Spleen (tissue), 11 donors: ENCODE measurements around the gene RNASE9. TPM values are rescaled to one million over a fixed set of nuclear protein-coding genes. Genes with fewer than 3 reads are reported as not detected.
A peak's percentile ranks its signal among the peaks of the same experiment; 100 is the strongest.

Experiments
- DNase-seq: peaks from one replicate; pipeline ENCODE4 v3.0.0-alpha.2; 2020
- H3K27ac ChIP-seq, 8 donors: fragments of 200-600 bp; sonication (generic) in 7 of 8; 1 replicate in 4 of 8; 2 replicates in 4 of 8; pipeline versions ENCODE4 v1.5.0 to v1.8.0; 2016 to 2021; ENCODE audit warnings: inconsistent platforms in 4 of 8, mild to moderate bottlenecking in 4 of 8, moderate library complexity in 1 of 8
- H3K27me3 ChIP-seq, 7 donors: fragments of 200-600 bp; sonication (generic) in 6 of 7; replicated peaks in 1 of 7; 1 replicate in 4 of 7; 2 replicates in 3 of 7; pipeline versions ENCODE4 v1.5.0 to v1.8.0; 2016 to 2021; ENCODE audit warnings: inconsistent platforms in 3 of 7, mild to moderate bottlenecking in 1 of 7
- H3K36me3 ChIP-seq, 6 donors: fragments of 200-600 bp; sonication (generic) in 5 of 6; 1 replicate in 4 of 6; 2 replicates in 2 of 6; pipeline versions ENCODE4 v1.5.0 to v1.8.0; 2016 to 2021; ENCODE audit warnings: inconsistent platforms in 2 of 6
- H3K4me1 ChIP-seq, 6 donors: fragments of 200-600 bp; sonication (generic) in 5 of 6; 1 replicate in 3 of 6; 2 replicates in 3 of 6; pipeline versions ENCODE4 v1.5.0 to v1.8.0; 2016 to 2021; ENCODE audit warnings: inconsistent platforms in 3 of 6
- H3K4me3 ChIP-seq, 8 donors: fragments of 200-600 bp; sonication (generic) in 7 of 8; 1 replicate in 4 of 8; 2 replicates in 4 of 8; pipeline versions ENCODE4 v1.5.0 to v1.8.0; 2016 to 2021; ENCODE audit warnings: inconsistent platforms in 4 of 8, mild to moderate bottlenecking in 4 of 8, moderate library complexity in 2 of 8
- H3K9me3 ChIP-seq, 8 donors: fragments of 200-600 bp; sonication (generic) in 7 of 8; 1 replicate in 4 of 8; 2 replicates in 4 of 8; pipeline versions ENCODE4 v1.5.0 to v1.8.0; 2016 to 2021; ENCODE audit warnings: inconsistent platforms in 4 of 8
- CTCF ChIP-seq, 11 experiments: fragments of 200-600 bp in 7 of 11; fragments of 450-650 bp in 4 of 11; sonication (generic) in 4 of 11; IDR thresholded peaks in 8 of 11; conservative IDR thresholded peaks in 3 of 11; 1 replicate in 7 of 11; 2 replicates in 4 of 11; pipeline versions ENCODE4 v1.4.0 to v1.8.0; 2016 to 2021; ENCODE audit warnings: antibody characterized with exemption in 11 of 11, inconsistent platforms in 4 of 11, mild to moderate bottlenecking in 1 of 11
- POLR2A ChIP-seq, 3 donors: fragments of 450-650 bp; IDR thresholded peaks; one replicate each; pipeline ENCODE4 v1.5.1; 2017; ENCODE audit warnings: antibody characterized with exemption in 3 of 3, mild to moderate bottlenecking in 1 of 3
- POLR2AphosphoS5 ChIP-seq, 3 donors: sonication (generic); formaldehyde crosslinking; IDR thresholded peaks; one replicate each; pipeline ENCODE4 v1.5.1; 2017; ENCODE audit warnings: antibody characterized with exemption in 3 of 3
- WGBS, 5 donors: extraction: QIAGEN DNeasy Blood & Tissue Kit in 3 of 5; methylation state at CpG; one replicate each; pipeline versions ENCODE4 v1.1.5 to v1.1.7; 2013 to 2018; 5-methylcytosine and 5-hydroxymethylcytosine counted together
- intact Hi-C: fragments of 100-400 bp; cut with DNase I; formaldehyde crosslinking; loops from one replicate; pipeline ENCODE4 v1.15.0; 2023; ENCODE audit warnings: low total_unique reads
- polyA plus RNA-seq, 3 donors: library from polyadenylated mRNA; stranded (reverse); fragments of 200-250 nt; gene quantifications; one replicate each; pipeline ENCODE4 v1.2.1, GENCODE V29; 2013
- total RNA-seq, 7 donors: library from RNA; depleted of rRNA in 3 of 7; stranded (reverse); fragments of >200 nt in 3 of 7; fragmentation: NEBNext Ultra II Directional in 4 of 7; extraction: Animal tissue kit (Norgen Biotek cat#: 25700) in 4 of 7; gene quantifications; one replicate each; pipeline versions ENCODE4 v1.1.0 to v1.2.1, GENCODE V29; 2016 to 2021
- donor health status: healthy with polysubstance abuse.
- donor health status: DM: no; HTN: no; CAD: no; lungs with moderate emphysema.
- donor health status: DM: no; HTN: no; CAD: no.
- donor health status: Bipolar disorder and iron deficiency.
- donor health status: healthy.
- donor health status: DM: no; HTN: no; CAD: no.
- donor health status: DM: yes; HTN: yes; CAD: no.

RNASE9 gene
- total and polyA plus RNA-seq, 10 donors, result not detected

- Histone ChIP-seq H3K27ac (no peak overlapping the region), H3K9me3 (no peaks in the 10 kb centered on the region), H3K36me3 (no peaks in the 10 kb centered on the region), H3K4me1 (no peaks in the 10 kb centered on the region), H3K27me3 (no peaks in the 10 kb centered on the region), H3K4me3 (no peak overlapping the region)
- no peak for DNase-seq
- intact Hi-C loops, result no loop called here
- TF ChIP-seq CTCF (IDR thresholded peaks at IDR 0.05 in 8 of 11, conservative IDR thresholded peaks at IDR 0.05 in 3 of 11), result no peak
- no peak for TF ChIP-seq POLR2A (IDR thresholded peaks at IDR 0.05)
- no peak for TF ChIP-seq POLR2AphosphoS5 (IDR thresholded peaks at IDR 0.05)
- 58 to 76% (median 68%) methylated on average over 3 of the region's 3 CpGs for WGBS, 5 donors
These were observed 14.0 kb downstream of the RNASE9 start for GRCh38 chr14:20546877-20547276.

- 64 to 80% (median 74%) methylated on average over 4 of the region's 4 CpGs for WGBS, 5 donors
- no peaks in the 10 kb centered on the region for H3K9me3 ChIP-seq
- H3K4me3 ChIP-seq, result no peak overlapping the region
- H3K36me3 ChIP-seq, result no peaks in the 10 kb centered on the region
- DNase-seq, result no peak
- intact Hi-C loops, result loop anchor here (10.0 kb wide), 1 partner anchor 55 kb away; the partner anchor contains the start of gene RNASE12
- H3K4me1 ChIP-seq, result no peaks in the 10 kb centered on the region
- no peaks in the 10 kb centered on the region for H3K27me3 ChIP-seq
- no peak for TF ChIP-seq POLR2A (IDR thresholded peaks at IDR 0.05)
- TF ChIP-seq POLR2AphosphoS5 (IDR thresholded peaks at IDR 0.05), result no peak
- TF ChIP-seq CTCF (IDR thresholded peaks at IDR 0.05 in 8 of 11, conservative IDR thresholded peaks at IDR 0.05 in 3 of 11), result no peak
- H3K27ac ChIP-seq, result no peak overlapping the region
These were observed 20.9 kb downstream of the RNASE9 start for GRCh38 chr14:20539906-20540305.

GRCh38 chr14:20530771-20531571 is 29.9 kb downstream of the RNASE9 start:
- peaks cover 0 to 6% (median 3%) of the 10 kb centered on the region in 6 donors for H3K4me1 ChIP-seq
- no peaks in the 10 kb centered on the region for H3K9me3 ChIP-seq
- no peaks in the 10 kb centered on the region for H3K36me3 ChIP-seq
- peaks cover 0 to 6% (median 0%) of the 10 kb centered on the region in 7 donors for H3K27me3 ChIP-seq
- intact Hi-C loops, result loop anchor here (10.0 kb wide), 1 partner anchor 64 kb away; the partner anchor contains the start of gene RNASE12
- WGBS, 5 donors, result 6 to 11% (median 7%) methylated on average over 8 of the region's 8 CpGs
- H3K27ac ChIP-seq, result no peak overlapping the region
- TF ChIP-seq POLR2A (IDR thresholded peaks at IDR 0.05), result no peak
- peak; percentile 35 to 80 (median 53) for TF ChIP-seq CTCF (IDR thresholded peaks at IDR 0.05 in 8 of 11, conservative IDR thresholded peaks at IDR 0.05 in 3 of 11)
- no peak for TF ChIP-seq POLR2AphosphoS5 (IDR thresholded peaks at IDR 0.05)
- DNase-seq, result peak; percentile 83
- no peak overlapping the region for H3K4me3 ChIP-seq

- H3K27me3 ChIP-seq, result peaks cover 0 to 6% (median 0%) of the 10 kb centered on the region in 7 donors
- H3K4me3 ChIP-seq, result no peak overlapping the region
- H3K27ac ChIP-seq, result no peak overlapping the region
- intact Hi-C loops, result loop anchor here (10.0 kb wide), 1 partner anchor 65 kb away; the partner anchor contains the start of gene RNASE12
- TF ChIP-seq POLR2A (IDR thresholded peaks at IDR 0.05) (no peak), POLR2AphosphoS5 (IDR thresholded peaks at IDR 0.05) (no peak), CTCF (IDR thresholded peaks at IDR 0.05 in 8 of 11, conservative IDR thresholded peaks at IDR 0.05 in 3 of 11) (no peak)
- H3K4me1 ChIP-seq, result peaks cover 0 to 6% (median 3%) of the 10 kb centered on the region in 6 donors
- H3K36me3 ChIP-seq, result no peaks in the 10 kb centered on the region
- WGBS, 5 donors, result 75 to 95% (median 85%) methylated on average over 3 of the region's 3 CpGs
- no peak for DNase-seq
- H3K9me3 ChIP-seq, result no peaks in the 10 kb centered on the region
These were observed 31.0 kb downstream of the RNASE9 start for GRCh38 chr14:20529806-20530205.
